HuH-7.5 (cell line): ENCODE data around the gene GRIPAP1.

Experiments used
- DNase-seq: peaks from one replicate; pipeline ENCODE4 v3.0.0; 2011; ENCODE audit warnings: low spot score

The GRIPAP1 gene

GRCh38 chrX:49002091-49002935 lies at the start of gene GRIPAP1:
Gene GRIPAP1, minus strand, starts transcription at chrX:49002264. Its CDS starts 35 bp downstream, at chrX:49002229.
- DNase-seq: peak; percentile 82

- DNase-seq: no peak
Measured at GRCh38 chrX:49043987-49044281, 41.9 kb upstream of the GRIPAP1 start.

- peak; percentile 96 for DNase-seq
Measured at GRCh38 chrX:49043220-49043986, 41.3 kb upstream of the GRIPAP1 start, which contains the start of gene TFE3. Gene TFE3, minus strand, starts transcription at chrX:49043357. Its CDS starts 131 bp downstream, at chrX:49043226.

GRCh38 chrX:49042581-49043219 lies 40.6 kb upstream of the GRIPAP1 start:
- no peak for DNase-seq

GRCh38 chrX:49041744-49042580 lies 39.9 kb upstream of the GRIPAP1 start:
- no peak for DNase-seq

GRCh38 chrX:49040376-49040955 lies 38.4 kb upstream of the GRIPAP1 start:
- DNase-seq: no peak

GRCh38 chrX:49039598-49040375 lies 37.7 kb upstream of the GRIPAP1 start:
- peak; percentile 80 for DNase-seq

- no peak for DNase-seq
Measured at GRCh38 chrX:49037883-49038475, 35.9 kb upstream of the GRIPAP1 start.

- DNase-seq: no peak
Measured at GRCh38 chrX:49030283-49030682, 28.2 kb upstream of the GRIPAP1 start.

GRCh38 chrX:49029876-49030275 lies 27.8 kb upstream of the GRIPAP1 start:
- DNase-seq: no peak

GRCh38 chrX:49019599-49020249 lies 17.7 kb upstream of the GRIPAP1 start:
- no peak for DNase-seq

GRCh38 chrX:49019050-49019449 lies 17.0 kb upstream of the GRIPAP1 start:
- no peak for DNase-seq

GRCh38 chrX:49003696-49004095 lies 1.6 kb upstream of the GRIPAP1 start:
- DNase-seq: no peak

GRCh38 chrX:49001521-49002090 lies 458 bp downstream of the GRIPAP1 start:
- DNase-seq: no peak

- no peak for DNase-seq
Measured at GRCh38 chrX:49000636-49001035, 1.4 kb downstream of the GRIPAP1 start.

GRCh38 chrX:48999030-48999429 lies 3.0 kb downstream of the GRIPAP1 start:
- DNase-seq: no peak

- DNase-seq: no peak
Measured at GRCh38 chrX:48998391-48998790, 3.7 kb downstream of the GRIPAP1 start.

GRCh38 chrX:48997865-48998264 lies 4.2 kb downstream of the GRIPAP1 start:
- no peak for DNase-seq

- DNase-seq: no peak
Measured at GRCh38 chrX:48997455-48997854, 4.6 kb downstream of the GRIPAP1 start.
